Measurements from ENCODE around the gene GK. TPM values are rescaled to one million over a fixed set of nuclear protein-coding genes. Genes with fewer than 3 reads are reported as not detected.
"Not testable (repeated sequence)": the region's sequence is repeated elsewhere in the genome, so short reads cannot be mapped to it uniquely, and the experiment has no call there.

The GK gene
- total RNA-seq, 4 donors from 2014 or later = 2.8 to 10.6 (median 6.4) TPM

GRCh38 chrX:30627818-30628652 is 25.2 kb upstream of the GK start:
- no peak for TF ChIP-seq POLR2A (IDR thresholded peaks at IDR 0.05)
- 58 to 59% methylated on average over 8 of the region's 8 CpGs for WGBS, 2 donors
- intact Hi-C loops (cut with DNase I; ENCODE audit: low total_unique reads) = no loop called here
- no peak for DNase-seq (ENCODE audit: low spot score in 2 of 2)
- H3K4me3 ChIP-seq (ENCODE audit: low read depth, poor library complexity, severe bottlenecking) = no peak overlapping the region

DNA sequence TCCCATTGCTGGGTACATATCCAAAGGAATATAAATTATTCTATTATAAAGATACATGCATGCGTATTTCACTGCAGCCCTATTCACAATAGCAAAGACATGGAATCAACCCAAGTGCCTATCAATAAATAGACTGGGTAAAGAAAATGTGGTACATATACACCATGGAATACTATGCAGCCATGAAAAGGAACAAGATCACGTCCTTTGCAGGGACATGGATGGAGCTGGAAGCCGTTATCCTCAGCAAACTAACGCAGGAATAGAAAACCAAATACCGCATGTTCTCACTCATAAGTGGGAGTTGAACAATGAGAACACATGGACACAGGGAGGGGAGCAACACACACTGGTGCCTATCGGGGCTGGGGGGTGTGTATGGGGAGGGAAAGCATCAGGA is 19.2 kb upstream of the GK start:
- 87 to 92% methylated on average over 6 of the region's 6 CpGs for WGBS, 2 donors
- DNase-seq (ENCODE audit: low spot score in 2 of 2); intact Hi-C loops (cut with DNase I; ENCODE audit: low total_unique reads); H3K4me3 ChIP-seq (ENCODE audit: low read depth, poor library complexity, severe bottlenecking): not testable (repeated sequence)

DNA sequence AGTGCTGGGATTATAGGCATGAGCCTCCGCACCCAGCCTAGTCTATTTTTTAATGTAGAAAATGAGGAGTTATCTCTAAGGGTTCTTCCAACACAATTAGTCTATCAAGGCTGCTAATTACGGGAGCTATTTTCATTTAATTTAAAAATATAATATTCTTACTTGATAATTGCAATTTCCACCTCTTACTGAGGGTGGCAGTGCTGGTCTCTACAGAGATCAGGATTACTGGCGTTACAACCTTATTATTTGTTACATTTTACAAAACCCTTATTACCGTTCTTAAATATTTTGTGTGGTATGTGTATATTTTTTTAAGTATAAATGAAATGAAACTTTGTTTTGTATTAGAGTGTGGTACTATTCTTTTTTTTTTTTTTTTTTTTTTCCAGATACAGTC is 17.6 kb upstream of the GK start:
- no peak overlapping the region for H3K4me3 ChIP-seq (ENCODE audit: low read depth, poor library complexity, severe bottlenecking)
- WGBS, 2 donors = 71% methylated on average over 4 of the region's 4 CpGs
- DNase-seq (ENCODE audit: low spot score in 2 of 2) = no peak

DNA sequence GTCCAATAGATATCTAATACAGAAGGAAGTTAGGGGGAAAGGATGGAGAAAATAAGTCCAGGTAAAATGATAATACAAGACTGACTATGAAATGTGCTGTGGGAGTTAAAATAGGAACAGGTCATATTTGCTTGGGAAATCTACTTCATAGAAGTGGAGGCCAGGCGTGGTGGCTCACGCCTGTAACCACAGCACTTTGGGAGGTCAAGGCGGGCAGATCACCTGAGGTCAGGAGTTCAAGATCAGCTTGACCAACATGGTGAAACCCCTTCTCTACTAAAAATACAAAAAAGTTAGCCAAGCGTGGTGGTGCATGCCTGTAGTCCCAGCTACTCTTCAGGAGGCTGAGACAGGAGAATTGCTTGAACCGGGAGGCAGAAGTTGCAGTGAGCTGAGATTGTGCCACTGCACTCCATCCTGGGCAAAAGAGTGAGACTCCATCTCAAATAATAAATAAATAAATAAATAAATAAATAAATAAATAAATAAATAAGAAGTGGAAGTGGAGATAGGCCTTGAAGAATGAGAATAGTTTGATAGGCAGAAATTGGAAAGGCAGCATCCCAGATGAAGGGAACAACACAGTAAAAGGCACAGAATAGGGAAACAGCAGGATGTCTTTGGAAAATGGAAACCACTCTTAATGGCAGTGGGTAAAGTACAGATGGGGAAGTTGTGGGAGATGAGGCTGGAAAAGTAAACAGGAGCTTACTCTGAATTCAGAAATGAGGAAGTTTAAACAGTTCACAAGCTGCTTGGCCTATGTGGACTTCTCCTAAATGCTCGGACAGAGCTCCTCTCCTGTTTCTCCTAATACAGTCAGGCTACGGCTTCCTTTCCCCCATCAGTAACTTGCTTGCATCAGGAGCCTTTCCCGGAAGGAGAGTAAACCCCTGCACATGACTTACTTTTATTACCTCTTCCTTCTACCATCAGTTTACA is 15.1 kb upstream of the GK start:
- DNase-seq (ENCODE audit: low spot score in 2 of 2) = no peak
- 86% methylated on average over 8 of the region's 8 CpGs for WGBS, 2 donors
- intact Hi-C loops (cut with DNase I; ENCODE audit: low total_unique reads) = no loop called here
- no peak overlapping the region for H3K4me3 ChIP-seq (ENCODE audit: low read depth, poor library complexity, severe bottlenecking)
- TF ChIP-seq POLR2A (IDR thresholded peaks at IDR 0.05) = no peak
- TF ChIP-seq, protein P1, sequence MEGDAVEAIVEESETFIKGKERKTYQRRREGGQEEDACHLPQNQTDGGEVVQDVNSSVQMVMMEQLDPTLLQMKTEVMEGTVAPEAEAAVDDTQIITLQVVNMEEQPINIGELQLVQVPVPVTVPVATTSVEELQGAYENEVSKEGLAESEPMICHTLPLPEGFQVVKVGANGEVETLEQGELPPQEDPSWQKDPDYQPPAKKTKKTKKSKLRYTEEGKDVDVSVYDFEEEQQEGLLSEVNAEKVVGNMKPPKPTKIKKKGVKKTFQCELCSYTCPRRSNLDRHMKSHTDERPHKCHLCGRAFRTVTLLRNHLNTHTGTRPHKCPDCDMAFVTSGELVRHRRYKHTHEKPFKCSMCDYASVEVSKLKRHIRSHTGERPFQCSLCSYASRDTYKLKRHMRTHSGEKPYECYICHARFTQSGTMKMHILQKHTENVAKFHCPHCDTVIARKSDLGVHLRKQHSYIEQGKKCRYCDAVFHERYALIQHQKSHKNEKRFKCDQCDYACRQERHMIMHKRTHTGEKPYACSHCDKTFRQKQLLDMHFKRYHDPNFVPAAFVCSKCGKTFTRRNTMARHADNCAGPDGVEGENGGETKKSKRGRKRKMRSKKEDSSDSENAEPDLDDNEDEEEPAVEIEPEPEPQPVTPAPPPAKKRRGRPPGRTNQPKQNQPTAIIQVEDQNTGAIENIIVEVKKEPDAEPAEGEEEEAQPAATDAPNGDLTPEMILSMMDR (IDR thresholded peaks at IDR 0.05) = no peak

More for the DNA sequence above, 17.6 kb upstream of the GK start:
- TF ChIP-seq, protein P1 (IDR thresholded peaks at IDR 0.05) = no peak
- TF ChIP-seq POLR2A (IDR thresholded peaks at IDR 0.05) = no peak
- intact Hi-C loops (cut with DNase I; ENCODE audit: low total_unique reads) = no loop called here

GRCh38 chrX:30639702-30640101 is 13.5 kb upstream of the GK start:
- 87 to 90% methylated on average over 5 of the region's 5 CpGs for WGBS, 2 donors
- DNase-seq (ENCODE audit: low spot score in 2 of 2); intact Hi-C loops (cut with DNase I; ENCODE audit: low total_unique reads); H3K4me3 ChIP-seq (ENCODE audit: low read depth, poor library complexity, severe bottlenecking): not testable (repeated sequence)

DNA sequence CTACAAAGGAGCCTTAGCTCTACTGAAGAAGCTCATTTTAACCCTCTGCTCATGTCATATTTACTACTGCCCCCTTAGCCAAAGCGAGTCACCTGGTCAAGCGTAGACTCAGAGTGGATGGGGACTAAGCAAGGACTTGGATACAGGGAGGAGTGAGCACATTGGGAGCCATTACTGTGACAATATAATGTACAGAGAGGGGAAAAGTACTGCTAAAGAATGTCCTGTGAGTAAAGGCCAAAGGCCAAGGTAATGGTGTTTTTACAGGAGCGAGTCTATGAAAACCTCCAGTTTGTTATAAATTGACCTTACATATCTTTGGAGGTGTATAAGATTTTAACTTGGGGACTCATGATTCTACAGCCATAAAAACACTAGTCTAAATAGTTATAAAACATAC is 10.6 kb upstream of the GK start:
- TF ChIP-seq POLR2A (IDR thresholded peaks at IDR 0.05) = no peak
- TF ChIP-seq, protein P1 (IDR thresholded peaks at IDR 0.05) = no peak
- intact Hi-C loops (cut with DNase I; ENCODE audit: low total_unique reads) = no loop called here
- DNase-seq (ENCODE audit: low spot score in 2 of 2) = no peak
- H3K4me3 ChIP-seq (ENCODE audit: low read depth, poor library complexity, severe bottlenecking) = no peak overlapping the region
- 91 to 98% methylated on average over 3 of the region's 3 CpGs for WGBS, 2 donors

DNA sequence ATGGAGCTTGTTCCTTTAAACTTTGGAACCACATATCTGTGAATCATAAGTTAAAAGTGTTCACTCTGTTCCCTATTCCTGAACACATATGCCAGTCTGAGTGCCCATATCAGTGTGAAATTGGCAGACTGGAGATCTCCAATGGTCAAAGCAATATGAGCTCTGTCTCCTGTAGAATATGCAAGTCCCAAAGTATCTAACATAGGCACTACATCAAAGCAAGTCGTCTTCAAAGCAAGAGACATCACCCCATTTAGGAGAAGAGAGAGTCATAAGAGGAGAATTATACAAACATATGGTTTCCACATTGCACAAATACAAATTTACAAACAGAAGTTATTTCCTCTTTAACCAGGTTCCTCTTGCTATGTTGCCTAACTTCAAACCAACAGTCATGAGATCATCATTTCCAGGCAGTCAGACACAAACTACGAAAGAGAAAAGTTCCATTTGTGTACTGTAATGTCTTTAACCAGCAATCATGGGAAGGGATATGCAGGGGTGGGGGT is 9.9 kb upstream of the GK start:
- no peak for DNase-seq (ENCODE audit: low spot score in 2 of 2)
- no peak for TF ChIP-seq POLR2A (IDR thresholded peaks at IDR 0.05)
- TF ChIP-seq, protein P1 (IDR thresholded peaks at IDR 0.05) = no peak

More for the DNA sequence above, 9.9 kb upstream of the GK start:
- no peak overlapping the region for H3K4me3 ChIP-seq (ENCODE audit: low read depth, poor library complexity, severe bottlenecking)
- intact Hi-C loops (cut with DNase I; ENCODE audit: low total_unique reads) = no loop called here
- 61 to 68% methylated on average over 2 of the region's 2 CpGs for WGBS, 2 donors
